MV-4-11 (cell line): Measurements from ENCODE around the gene MAN1B1.
"Not testable (repeated sequence)": the region's sequence is repeated elsewhere in the genome, so short reads cannot be mapped to it uniquely, and the experiment has no call there.

Experiments
- DNase-seq: peaks from one replicate; lab custom pipeline; 2025; lab: John Stamatoyannopoulos, UW

The MAN1B1 gene

DNA sequence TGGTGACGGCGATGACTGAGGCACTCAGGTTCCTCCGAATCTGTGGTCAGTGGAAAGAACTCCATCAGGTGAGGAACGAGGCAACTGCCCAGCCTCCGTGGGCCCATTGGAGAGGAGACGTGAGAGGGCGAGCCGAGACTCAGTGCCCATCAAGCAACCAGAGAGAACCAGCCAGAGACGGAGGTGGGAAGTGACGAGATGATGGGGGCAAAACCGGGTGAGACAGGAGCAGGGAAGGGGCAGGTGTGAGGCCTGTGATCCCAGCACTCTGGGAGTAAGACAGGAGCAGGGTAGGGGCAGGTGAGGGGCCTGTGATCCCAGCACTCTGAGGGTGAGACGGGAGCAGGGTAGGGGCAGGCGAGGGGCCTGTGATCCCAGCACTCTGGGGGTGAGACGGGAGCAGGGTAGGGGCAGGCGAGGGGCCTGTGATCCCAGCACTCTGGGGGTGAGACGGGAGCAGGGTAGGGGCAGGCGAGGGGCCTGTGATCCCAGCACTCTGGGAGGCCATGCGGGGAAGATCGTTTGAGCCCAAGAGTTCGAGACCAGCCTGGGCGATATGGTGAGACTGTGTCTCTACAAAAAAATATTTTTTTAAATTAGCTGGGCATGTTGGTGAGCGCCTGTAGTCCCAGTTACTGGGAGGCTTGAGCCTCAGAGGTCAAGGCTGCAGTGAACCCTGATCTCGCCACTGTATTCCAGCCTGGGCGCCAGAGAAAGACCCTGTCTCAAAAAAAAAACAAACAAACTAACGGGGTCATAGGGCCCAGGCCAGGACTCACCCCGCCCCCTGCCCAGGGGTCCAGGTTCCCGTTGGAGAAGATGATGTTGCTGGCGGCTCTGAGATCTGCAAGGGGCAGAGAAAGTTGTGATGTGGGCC, 24.4 kb downstream of the MAN1B1 start:
- DNase-seq = no peak

DNA sequence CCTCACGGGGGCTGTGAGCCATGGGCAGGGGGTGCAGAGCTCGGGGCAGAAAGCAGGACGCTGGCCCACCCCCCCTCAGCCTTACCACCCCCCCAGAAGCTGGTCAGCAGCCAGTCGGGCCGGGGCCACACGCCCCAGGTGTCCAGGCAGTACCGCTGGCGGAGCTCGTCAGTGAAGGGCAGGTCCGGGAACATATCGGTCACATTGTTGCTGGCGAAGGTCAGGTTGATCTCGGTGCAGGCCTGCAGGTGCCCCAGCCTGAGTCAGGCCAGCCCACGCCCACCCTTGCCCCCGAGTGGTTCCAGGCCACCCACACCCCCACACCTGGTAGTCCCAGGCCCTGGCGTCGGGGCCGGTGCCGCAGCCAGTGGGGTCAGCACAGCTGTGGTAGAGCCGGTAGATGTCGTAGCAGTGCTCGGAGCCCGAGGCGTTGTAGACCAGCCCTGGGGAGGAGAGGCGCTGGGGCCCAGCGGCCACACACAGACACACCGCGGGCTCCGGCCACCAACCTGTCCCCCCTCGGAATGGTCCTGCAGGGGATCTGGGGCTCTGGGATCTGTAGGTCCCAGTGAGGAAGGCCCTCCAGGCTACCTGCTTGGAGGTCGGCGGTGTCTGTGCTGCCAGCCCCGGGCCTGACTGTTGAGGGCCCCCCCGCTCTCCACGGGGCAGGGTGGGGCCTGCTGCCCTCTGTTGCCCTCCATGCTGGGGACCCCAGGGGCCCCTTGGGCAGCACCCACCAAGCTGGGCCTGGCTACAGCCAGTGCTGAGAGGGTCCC, 25.2 kb downstream of the MAN1B1 start:
- DNase-seq = no peak

DNA sequence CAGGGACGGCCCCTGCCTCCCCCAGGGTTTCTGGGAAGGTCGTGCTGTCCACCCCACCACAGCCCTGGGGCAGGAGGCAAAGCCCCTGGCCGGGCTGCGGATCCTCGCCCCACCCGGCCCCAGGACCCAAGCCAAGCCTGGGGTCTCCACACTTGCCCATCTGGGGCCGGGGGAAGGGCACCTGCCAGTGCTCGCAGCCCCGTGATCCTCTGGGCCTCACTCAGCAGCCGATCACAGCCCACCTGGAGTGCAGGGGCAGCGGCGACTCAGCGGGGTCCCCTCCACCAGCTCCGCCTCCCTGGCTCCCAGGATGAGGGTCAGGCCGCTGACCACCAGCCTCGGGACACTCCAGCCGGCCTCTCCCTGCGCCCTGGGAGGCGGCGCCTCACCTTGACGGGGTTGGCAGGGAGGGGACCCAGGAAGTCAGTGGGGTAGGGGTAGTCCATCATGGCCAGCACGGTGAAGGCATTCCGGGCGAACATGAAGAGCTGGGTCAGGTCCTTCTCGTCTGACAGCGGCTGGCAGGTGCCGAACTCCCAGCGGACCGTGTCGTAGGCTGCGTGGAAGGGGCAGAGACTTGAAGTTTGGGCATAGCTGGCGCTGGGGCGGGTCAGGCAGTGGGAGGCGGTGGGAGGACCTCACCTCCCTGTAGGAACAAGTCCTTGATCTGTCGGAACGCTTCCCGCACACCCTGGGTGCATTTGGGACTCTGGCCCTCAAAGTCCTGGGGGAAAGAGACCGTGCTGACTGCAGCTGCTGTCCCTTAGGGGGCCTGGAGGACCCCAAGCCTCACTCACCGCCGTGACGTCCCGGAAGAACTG, 26.0 kb downstream of the MAN1B1 start:
- DNase-seq = no peak

DNA sequence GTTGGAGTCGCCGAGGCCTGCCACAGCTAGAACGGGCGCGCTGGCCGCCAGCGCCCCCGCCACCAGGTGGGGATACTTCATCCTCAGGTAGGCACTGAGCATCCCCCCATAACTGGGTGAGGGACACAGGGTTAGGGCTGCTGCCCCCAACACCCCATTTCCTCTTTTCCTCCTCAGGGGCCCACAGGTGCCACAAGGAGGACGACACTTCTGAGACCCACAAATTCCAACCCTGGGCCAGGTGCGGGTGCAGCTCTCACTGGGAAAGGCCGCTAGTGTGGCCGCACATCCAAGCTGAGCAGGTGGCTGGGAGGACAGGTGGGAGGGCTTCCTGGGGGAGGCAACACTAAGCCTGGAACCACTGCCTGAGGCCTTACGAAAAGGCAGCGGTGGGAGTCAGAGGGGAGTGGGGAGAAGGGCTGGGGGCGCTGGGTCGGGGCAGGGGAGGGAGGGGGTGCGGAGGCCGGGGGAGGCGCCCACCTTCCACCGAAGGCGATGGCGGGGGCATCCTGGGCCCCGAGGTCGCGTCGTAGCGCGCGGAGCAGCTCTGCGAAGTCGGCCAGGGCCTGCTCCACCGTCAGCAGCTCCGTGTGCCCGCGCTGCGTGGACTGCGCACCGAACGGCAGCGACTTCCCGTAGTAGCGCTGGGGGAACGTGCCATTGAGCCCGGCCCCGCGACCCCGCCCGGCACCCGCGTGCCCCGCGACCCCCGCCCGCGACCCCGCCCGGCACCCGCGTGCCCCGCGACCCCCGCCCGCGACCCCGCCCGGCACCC, 26.8 kb downstream of the MAN1B1 start:
- no peak for DNase-seq

DNA sequence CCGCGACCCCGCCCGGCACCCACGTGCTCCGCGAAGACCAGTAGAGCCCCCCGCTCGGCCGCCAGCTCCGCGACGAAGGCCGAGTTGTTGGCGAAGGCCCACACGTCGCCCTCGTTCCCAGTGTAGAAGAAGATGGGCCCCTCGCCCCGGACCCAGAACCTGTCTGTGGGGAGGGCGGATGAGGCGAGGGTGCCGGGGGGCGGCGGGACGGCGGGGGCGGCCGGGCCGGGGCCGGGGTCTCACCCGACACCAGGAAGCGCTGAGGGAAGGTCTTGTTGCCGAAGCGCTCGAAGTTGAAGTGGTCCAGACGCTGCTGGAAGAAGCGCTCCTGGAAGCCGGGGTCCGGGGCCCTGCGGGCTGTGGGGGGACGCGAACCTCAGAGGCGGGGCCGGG, 27.4 kb downstream of the MAN1B1 start:
- no peak for DNase-seq

DNA sequence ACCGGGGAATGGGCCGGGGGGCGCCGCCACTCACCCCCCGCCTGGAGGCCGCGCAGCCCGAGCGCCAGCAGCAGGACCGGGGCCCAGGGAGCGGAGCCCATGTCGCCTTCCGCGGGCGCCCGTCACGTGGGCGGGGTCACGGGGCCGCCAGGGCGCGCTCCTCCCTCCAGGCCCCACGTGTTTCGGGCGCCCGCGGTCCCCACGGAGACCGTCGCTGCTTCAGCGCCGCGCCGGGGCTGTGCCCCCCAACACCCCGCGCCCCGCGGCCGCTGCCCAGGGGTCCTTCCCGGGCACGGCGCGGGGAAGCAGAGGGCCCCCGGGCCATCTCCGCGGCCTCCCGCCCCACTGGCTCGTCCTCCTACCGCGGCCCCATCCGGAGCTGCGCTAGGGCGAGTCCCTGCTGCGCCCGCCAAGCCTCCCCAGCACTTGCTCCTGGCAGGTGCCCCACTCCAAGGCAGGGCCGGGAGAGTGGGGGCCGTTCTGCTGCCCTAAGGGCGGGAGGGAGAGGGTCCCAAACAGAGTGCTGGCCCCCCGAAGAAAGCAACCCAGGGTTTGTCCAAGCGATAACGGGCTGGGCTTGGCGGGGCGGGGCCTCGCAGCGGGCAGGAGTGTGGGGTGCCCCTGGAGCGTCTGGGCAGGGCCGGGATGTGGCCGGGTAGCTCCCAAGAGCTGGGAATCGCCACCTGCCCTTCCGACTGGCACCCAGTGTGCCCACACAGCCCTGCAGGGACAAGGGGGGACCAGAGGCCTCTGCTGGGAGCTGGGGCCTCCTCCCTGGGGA, 28.0 kb downstream of the MAN1B1 start, which contains the start of gene DPP7:
Gene DPP7, minus strand, starts transcription at position 121 of the 781 bp plus-strand sequence. Its CDS starts 20 bp downstream, at position 101.
- DNase-seq = peak; percentile 47

DNA sequence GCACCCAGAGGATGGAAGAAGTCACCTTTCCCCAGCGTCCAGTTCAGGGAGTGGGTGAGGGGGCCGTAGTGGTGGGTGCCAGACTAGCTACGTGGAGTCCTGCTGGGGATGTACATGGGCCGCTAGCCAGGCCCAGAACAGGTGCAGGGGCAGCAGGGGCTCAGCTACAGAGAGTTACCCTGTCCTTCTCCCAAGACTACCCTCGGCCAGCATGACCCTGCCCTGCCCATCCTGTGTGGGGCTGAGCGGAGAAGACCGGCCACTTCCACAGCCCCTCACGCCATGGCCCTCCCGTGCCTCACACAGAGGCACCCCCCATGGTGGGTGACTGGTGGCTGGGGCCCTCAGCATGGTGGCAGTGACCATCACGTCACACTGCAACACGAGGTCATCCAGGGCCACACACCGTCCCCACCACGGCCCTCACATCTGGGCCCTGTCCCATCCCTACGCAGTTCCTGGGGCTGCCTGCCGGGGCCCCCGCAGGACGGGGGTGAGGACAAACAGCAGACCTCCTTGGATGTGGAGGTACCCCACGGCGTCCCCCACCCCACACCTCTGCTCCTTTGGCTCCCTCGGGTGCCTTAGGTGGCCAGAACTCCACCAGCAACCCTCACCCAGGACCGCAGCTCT, 28.7 kb downstream of the MAN1B1 start:
- DNase-seq = no peak

DNA sequence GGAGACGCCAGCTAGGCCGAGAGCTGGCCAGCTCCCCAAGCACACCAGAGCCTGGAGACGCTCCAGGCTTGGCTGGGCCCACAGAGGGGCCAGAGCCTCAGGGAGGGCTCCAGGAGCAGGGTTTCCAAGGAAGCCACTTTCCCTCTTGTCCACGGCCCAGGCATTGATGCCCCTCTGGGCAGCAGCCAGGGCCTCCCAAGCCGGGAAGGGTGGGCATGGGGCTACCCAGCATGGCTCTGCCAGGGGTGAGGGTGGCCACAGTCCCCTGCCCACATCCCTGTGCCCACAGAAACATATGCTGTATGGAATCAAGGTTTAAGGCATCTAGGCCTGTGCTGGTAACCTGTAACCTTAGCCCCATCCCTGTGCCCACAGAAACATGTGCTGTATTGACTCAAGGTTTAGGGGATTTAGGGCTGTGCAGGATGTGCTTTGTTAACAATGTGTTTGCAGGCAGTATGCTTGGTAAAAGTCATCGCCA, 29.3 kb downstream of the MAN1B1 start:
- DNase-seq = no peak

DNA sequence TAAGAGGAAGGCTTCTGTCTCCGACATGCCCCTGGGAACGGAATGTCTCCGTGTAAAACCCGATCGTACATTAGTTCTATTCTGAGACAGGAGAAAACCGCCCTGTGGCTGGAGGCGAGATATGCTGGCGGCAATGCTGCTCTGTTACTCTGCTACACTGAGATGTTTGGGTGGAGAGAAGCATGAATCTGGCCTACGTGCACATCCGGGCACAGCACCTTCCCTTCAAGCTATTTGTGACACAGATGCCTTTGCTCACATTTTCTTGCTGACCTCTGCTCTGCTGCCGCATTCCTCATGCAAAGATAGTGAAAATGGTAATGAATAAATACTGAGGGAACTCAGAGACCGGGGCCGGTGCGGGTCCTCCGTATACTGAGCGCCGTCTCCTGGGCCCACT, 29.9 kb downstream of the MAN1B1 start:
- DNase-seq = no peak

DNA sequence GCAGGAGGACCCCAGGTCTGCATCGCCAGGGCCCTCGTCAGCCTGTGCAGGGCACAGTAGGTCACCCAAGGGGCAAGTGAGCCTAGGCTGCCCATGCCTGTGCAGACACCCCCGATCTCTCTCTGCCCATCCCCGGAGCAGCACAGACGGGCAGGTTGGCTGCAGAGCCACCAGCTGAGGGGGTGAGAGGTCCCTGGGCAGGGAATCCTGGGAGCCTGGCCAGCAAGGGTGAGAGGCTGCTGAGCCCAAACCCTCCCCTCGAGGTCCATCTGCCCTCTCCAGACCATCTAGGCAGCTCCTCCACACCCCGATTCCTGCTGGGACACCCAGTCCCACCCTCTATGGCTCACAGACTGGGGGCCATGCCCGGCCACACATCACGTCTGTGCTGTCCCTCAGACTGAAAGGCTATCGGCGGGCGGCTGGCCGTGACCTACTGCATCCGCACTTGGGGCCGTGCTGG, 30.5 kb downstream of the MAN1B1 start:
- no peak for DNase-seq

DNA sequence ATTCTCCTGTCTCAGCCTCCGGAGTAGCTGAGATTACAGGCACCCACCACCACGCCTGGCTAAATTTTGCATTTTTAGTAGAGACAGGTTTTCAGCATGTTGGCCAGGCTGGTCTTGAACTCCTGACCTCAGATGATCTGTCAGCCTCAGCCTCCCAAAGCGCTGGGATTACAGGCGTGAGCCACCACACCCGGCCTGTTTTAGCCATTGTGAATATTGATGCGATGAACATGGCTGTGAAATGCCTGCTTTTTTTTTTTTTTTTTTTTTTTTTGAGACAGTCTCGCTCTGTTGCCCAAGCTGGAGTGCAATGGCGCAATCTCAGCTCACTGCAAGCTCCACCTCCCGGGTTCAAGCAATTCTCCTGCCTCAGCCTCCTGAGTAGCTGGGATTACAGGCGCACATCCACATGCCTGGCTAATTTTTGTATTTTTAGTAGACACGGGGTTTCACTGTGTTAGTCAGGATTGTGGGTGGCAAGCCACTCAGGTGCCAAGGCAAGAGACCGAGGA, 31.4 kb downstream of the MAN1B1 start:
- DNase-seq = peak; percentile 29

DNA sequence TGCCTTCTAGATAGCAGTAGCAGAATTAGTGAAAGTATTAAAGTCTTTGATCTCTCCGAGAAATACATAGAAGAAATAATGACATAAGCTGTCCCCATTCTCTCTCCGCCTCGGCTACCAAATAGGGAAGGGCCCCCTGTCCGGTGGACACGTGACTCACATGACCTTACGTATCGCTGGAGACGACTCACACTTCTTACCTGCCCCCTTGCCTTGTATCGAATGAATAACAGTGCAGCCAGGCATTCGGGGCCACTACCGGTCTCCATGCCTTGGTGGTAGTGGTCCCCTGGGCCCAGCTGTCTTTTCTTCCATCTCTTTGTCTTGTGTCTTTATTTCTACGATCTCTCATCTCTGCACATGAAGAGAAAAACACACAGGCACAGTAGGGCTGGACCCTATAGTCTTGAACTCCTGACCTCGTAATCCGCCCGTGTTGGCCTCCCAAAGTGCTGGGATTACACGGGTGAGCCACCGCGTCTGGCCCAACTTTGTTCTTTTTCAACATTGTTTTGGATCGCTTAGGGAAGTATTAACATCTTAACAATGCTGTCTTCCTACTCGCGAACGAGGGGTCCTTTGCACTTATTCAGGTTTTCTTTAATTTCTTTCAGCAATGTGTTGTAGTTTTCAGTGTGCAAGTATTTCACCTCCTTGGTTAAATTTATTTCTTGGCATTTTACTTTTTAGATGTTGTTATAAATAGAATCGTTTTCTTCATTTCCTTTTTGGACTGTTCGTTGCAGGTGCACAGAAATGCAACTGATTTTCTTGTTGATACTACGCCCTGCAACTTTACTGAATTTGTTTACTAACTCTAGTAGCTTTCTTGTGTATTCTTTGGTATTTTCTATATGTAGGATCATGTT, 35.4 kb downstream of the MAN1B1 start:
- DNase-seq = not testable (repeated sequence)

DNA sequence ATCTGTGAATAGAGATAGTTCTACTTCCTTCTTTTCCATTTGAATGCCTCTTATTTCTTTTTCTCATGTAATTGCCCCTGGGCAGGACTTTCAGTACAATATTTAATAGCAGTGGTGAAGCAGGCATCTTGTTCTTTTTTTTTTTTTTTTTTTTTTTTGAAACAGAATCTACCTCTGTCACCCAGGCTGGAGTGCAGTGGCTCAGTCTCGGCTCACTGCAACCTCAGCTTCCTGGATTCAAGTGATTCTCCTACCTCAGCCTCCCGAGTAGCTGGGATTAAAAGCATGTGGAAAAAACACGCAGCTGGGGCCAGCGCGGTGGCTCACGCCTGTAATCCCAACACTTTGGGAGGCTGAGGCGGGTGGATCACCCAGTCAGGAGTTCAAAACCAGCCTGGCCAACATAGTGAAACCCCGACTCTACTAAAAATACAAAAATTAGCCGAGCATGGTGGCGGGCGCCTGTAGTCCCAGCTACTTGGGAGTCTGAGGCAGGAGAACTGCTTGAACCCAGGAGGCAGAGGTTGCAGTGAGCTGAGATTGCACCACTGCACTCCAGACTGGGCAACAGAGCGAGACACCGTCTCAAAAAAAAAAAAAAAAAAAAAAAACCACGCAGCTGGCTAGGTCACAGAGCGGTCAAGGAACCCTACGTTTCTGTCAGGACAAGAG, 36.1 kb downstream of the MAN1B1 start:
- not testable (repeated sequence) for DNase-seq

DNA sequence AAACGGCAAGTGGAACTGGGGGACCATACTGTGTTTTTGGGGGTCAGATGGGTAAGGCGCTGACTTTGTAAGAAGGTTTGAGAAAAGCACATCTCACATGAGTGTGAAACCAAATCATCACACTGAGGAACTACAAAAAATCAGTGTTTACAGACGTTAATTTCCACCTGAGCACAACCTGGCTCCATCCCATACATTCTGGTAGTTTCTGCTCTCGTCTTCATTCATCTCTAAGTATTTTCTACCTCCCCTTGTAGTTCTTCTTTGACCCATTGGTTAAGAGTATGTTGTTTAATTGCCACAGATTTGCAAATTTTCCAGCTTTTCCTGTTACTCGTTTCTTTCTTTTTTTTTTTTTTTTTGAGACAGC, 36.7 kb downstream of the MAN1B1 start:
- no peak for DNase-seq

DNA sequence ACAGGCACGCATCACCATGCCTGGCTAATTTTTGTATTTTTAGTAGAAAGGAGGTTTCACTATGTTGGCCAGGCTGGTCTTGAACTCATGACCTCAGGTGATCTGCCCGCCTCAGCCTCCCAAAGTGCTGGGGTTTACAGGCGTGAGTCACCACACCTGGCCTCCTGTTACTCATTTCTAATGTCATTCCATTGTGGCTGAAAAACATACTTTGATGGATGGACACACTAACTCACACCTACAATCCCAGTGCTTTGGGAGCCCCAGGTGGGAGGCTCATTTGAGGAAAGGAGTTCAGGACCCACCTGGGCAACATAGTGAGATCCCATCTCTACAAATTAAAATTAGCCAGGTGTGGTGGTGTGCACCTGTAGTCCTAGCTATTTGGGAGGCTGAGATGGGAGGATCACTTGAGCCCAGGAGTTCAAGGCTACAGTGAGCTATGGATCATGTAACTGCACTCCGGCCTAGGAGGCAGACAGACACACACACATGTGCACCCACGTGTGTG, 37.2 kb downstream of the MAN1B1 start:
- DNase-seq = not testable (repeated sequence)

DNA sequence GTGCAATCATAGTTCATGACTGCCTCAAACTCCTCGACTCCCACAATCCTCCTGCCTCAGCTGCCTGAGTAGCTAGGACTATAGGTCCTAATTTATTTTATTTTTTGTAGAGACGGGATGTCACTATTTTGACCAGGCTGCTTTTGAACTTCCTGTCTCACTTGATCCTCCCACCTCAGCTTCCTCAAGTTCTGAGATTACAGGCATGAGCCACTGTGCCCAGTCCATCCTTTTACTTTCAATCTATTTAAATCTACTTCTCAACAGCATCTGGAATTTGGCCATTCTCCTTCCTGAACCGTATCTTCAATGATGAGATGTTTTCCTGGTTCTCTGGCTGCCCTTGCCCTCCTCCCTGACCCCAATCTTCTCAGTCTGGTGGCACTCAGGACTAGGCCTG, 40.0 kb downstream of the MAN1B1 start:
- DNase-seq = peak; percentile 38

DNA sequence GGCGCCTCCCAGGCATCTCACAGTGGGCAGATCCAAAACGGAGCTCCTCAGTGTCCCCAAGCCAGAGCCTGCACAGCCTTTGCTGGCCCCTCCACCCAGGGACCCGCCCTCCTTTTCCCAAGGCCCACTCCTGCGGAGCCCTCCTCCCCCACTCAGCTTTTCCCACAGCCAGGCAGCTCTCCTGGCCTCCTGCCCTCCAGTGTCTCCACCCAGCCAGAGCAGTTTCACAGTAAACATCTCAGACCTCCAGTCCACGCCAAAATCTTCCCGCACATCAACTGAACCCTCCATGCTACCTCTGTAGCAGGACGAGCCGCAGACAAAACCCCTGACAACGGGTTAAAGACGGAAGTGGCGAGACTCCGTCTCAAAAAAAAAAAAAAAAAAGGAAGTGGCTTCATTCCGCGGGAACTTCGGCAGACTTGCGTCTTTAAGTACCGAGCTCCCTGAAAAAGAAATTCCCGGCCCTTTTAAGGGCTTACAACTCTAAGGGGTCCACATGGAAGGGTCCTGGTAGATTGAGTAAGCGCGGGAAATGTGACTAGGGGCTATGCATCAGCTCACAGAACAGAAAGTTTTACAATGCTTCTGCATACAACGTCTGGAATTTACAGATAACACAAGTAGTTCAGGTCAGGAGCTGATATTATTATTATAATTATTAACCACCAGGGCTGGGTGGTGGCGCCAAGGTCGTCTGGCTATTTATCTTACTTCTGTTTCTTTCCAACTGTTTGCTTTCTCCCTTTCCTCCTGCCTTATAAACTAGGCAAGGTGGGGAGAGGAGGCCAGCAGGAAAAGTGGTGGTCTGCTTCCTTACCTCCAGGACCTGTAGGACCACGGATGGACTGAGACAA, 40.7 kb downstream of the MAN1B1 start:
- peak; percentile 85 for DNase-seq
